K562 (cell line): ENCODE measurements around the gene SOCS6. TPM values are rescaled to one million over a fixed set of nuclear protein-coding genes. Genes with fewer than 3 reads are reported as not detected.

Experiments used
- ATAC-seq: fragments of 200-7000 bp; cut with Tn5 transposase; 3 replicates; pipeline ENCODE4 v1.9.1; 2020; ENCODE audit warnings: moderate library complexity
- BruUV-seq: library from RNA; stranded (reverse); fragments of 400-500 nt; replicated peaks from 2 replicates; lab custom pipeline; 2021; lab: Mats Ljungman, UMichigan
- CTCF ChIA-PET: fragments of 300-600 bp; formaldehyde crosslinking; extraction: SDS; loops from one replicate; lab custom pipeline; 2021; ENCODE audit warnings: low intra/inter-chr PET ratio; lab: Yijun Ruan, JAX
- POLR2A ChIA-PET: fragments of 300-600, 350-650 bp; sonication (Branson Sonifier 250); formaldehyde crosslinking; extraction: SDS; loops from one replicate; lab custom pipeline; 2021; ENCODE audit warnings: antibody characterized with exemption, inconsistent platforms; lab: Yijun Ruan, JAX
- DNase-seq, 4 experiments: peaks; one replicate each; pipeline versions ENCODE4 v3.0.0 to v3.0.0-alpha.2; 2011 to 2018; ENCODE audit warnings: low spot score in 3 of 4, mixed read lengths in 3 of 4; ENCODE audit errors: extremely low read depth in 1 of 4
- FAIRE-seq: peaks from 2 replicates; lab custom pipeline; 2011; peaks lifted over from hg19 to GRCh38; lab: Jason Lieb, UNC
- H2AFZ ChIP-seq: 2 replicates; pipeline ENCODE4 v1.6.0; 2011; ENCODE audit warnings: low read depth, low read length, control low read depth, inconsistent platforms
- H3K27ac ChIP-seq: fragments of 200-600 bp; 3 replicates; pipeline ENCODE4 v1.8.0; 2011; ENCODE audit warnings: low read depth, mild to moderate bottlenecking, control low read depth, inconsistent platforms, low read length, moderate library complexity, mixed read lengths; ENCODE audit errors: extremely low read depth
- H3K27me3 ChIP-seq, 2 experiments: fragments of 300-600 bp in 1 of 2; 2 replicates in 1 of 2; 3 replicates in 1 of 2; pipeline versions ENCODE4 v1.6.0 to v1.8.0; 2011; ENCODE audit warnings: inconsistent platforms in 2 of 2, low read length in 2 of 2, mild to moderate bottlenecking in 1 of 2, mixed read lengths in 1 of 2, moderate library complexity in 1 of 2; ENCODE audit not compliant: control insufficient read depth in 2 of 2, insufficient read depth in 2 of 2
- H3K36me3 ChIP-seq: fragments of 300-600 bp; 3 replicates; pipeline ENCODE4 v1.8.0; 2011; ENCODE audit warnings: mild to moderate bottlenecking, low read length, inconsistent platforms; ENCODE audit not compliant: control insufficient read depth, insufficient read depth
- H3K4me1 ChIP-seq, 2 experiments: fragments of 200-600 bp in 1 of 2; replicated peaks in 1 of 2; 2 replicates in 1 of 2; 3 replicates in 1 of 2; pipeline versions ENCODE4 v1.5.1 to v1.8.0; 2011; ENCODE audit warnings: inconsistent platforms in 2 of 2, low read length in 2 of 2, mild to moderate bottlenecking in 1 of 2, mixed read lengths in 1 of 2, moderate library complexity in 1 of 2; ENCODE audit not compliant: control insufficient read depth in 2 of 2, insufficient read depth in 2 of 2
- H3K4me2 ChIP-seq: 2 replicates; pipeline ENCODE4 v1.6.1; 2011; ENCODE audit warnings: low read length, control low read depth, inconsistent platforms, mixed read lengths; ENCODE audit not compliant: insufficient read depth
- H3K4me3 ChIP-seq: fragments of 200-600 bp; sonication (generic), shearing (Covaris generic); 2 replicates; pipeline ENCODE4 v1.5.1; 2016; ENCODE audit warnings: control low read depth, inconsistent platforms
- H3K79me2 ChIP-seq: fragments of 200-600 bp; 3 replicates; pipeline ENCODE4 v1.8.0; 2011; ENCODE audit warnings: low read length, inconsistent platforms; ENCODE audit not compliant: control insufficient read depth, insufficient read depth
- H3K9ac ChIP-seq, 2 experiments: 2 replicates each; pipeline versions ENCODE4 v1.6.0 to v1.6.1; 2011; ENCODE audit warnings: low read depth in 2 of 2, low read length in 2 of 2, control low read depth in 1 of 2, inconsistent platforms in 1 of 2, mild to moderate bottlenecking in 1 of 2, mixed read lengths in 1 of 2; ENCODE audit not compliant: insufficient read depth in 1 of 2
- H3K9me1 ChIP-seq: one replicate; pipeline ENCODE4 v1.6.0; 2011; ENCODE audit warnings: inconsistent platforms, mild to moderate bottlenecking, low read length, moderate library complexity; ENCODE audit not compliant: control insufficient read depth, insufficient read depth
- H3K9me3 ChIP-seq: replicated peaks from 2 replicates; pipeline ENCODE4 v1.5.1; 2011; ENCODE audit warnings: low read depth, low read length, inconsistent platforms; ENCODE audit not compliant: control insufficient read depth, insufficient read depth
- H4K20me1 ChIP-seq: replicated peaks from 2 replicates; pipeline ENCODE4 v1.6.1; 2011; ENCODE audit warnings: low read length, inconsistent platforms, mixed read lengths; ENCODE audit not compliant: control insufficient read depth, insufficient read depth
- ARID3A ChIP-seq: IDR thresholded peaks from 2 replicates; pipeline ENCODE4 v1.6.1; 2012; ENCODE audit warnings: low read depth, low read length, improper control_type of control experiment, borderline replicate concordance
- CREB1 ChIP-seq, 2 experiments: sonication (generic) in 1 of 2; formaldehyde crosslinking in 1 of 2; IDR thresholded peaks; 2 replicates each; pipeline versions ENCODE4 v1.6.1 to v1.8.0; 2012 to 2022; ENCODE audit warnings: inconsistent platforms in 1 of 2, mild to moderate bottlenecking in 1 of 2, missing genetic modification reagents in 1 of 2, moderate library complexity in 1 of 2
- MEIS2 ChIP-seq: fragments of 450-650 bp; IDR thresholded peaks from 2 replicates; pipeline ENCODE4 v1.6.1; 2014; ENCODE audit warnings: mild to moderate bottlenecking; ENCODE audit not compliant: partially characterized antibody
- RNF2 ChIP-seq: sonication (generic); IDR thresholded peaks from 2 replicates; pipeline ENCODE4 v1.6.1; 2016
- SAP30 ChIP-seq: fragments of 200-600 bp; sonication (generic); IDR thresholded peaks from 2 replicates; pipeline ENCODE4 v1.6.1; 2012; ENCODE audit warnings: borderline replicate concordance, low read depth, mild to moderate bottlenecking, moderate library complexity, low read length, control low read depth, inconsistent platforms; ENCODE audit not compliant: insufficient read depth, poor library complexity, severe bottlenecking
- TBL1XR1 ChIP-seq, 2 experiments: IDR thresholded peaks; 2 replicates each; pipeline ENCODE4 v1.6.1; 2012; ENCODE audit warnings: improper control_type of control experiment in 2 of 2, low read length in 2 of 2, mild to moderate bottlenecking in 1 of 2
- TFAP4 ChIP-seq: sonication (generic); formaldehyde crosslinking; IDR thresholded peaks from 2 replicates; pipeline ENCODE4 v1.8.0; 2022; ENCODE audit warnings: missing genetic modification reagents, mild to moderate bottlenecking, moderate library complexity, borderline replicate concordance
- WGBS: fragments of 100-300 bp; shearing (Covaris generic); methylation state at CpG from one replicate; pipeline ENCODE4 v1.1.6; 2016; ENCODE audit warnings: low coverage, mixed read lengths; ENCODE audit not compliant: insufficient coverage; ENCODE audit errors: missing lambda C conversion rate; 5-methylcytosine and 5-hydroxymethylcytosine counted together
- in situ Hi-C: fragments of 300-500 bp; cut with MboI; formaldehyde crosslinking; loops from 4 replicates; pipeline ENCODE4 v1.15.0; 2018; ENCODE audit warnings: inconsistent platforms, mixed read lengths
- intact Hi-C: fragments of 100-400 bp; cut with micrococcal nuclease; formaldehyde crosslinking; loops from 2 replicates; pipeline ENCODE4 v1.14.2; 2022
- polyA plus RNA-seq, 8 experiments: library from polyadenylated mRNA; depleted of rRNA in 4 of 8; stranded (reverse) in 5 of 8; unstranded in 3 of 8; fragments of >200 nt; fragmentation: Nextera tagmentation in 2 of 8; fragmentation: Illumina TruSeq in 1 of 8; extraction: Ambion mirVana in 2 of 8; extraction: Trizol in 1 of 8; gene quantifications; 2 replicates each; pipeline versions ENCODE4 v1.2.1 to v1.2.3, GENCODE V29; 2011 to 2014; ENCODE audit warnings: inconsistent platforms in 1 of 8, missing spikeins in 1 of 8
- total RNA-seq, 7 experiments: library from RNA; depleted of rRNA in 6 of 7; stranded (reverse); fragments of >200 nt in 6 of 7; fragmentation: Illumina TruSeq in 2 of 7; extraction: Trizol in 2 of 7; gene quantifications; 2 replicates each; pipeline versions ENCODE4 v1.2.1 to v1.2.3, GENCODE V29; 2011 to 2021; ENCODE audit warnings: low replicate concordance in 1 of 7
- TF ChIP-seq, protein P1 (sequence below): fragments of 250-450 bp; sonication (Bioruptor Pico); IDR thresholded peaks from 2 replicates; pipeline ENCODE4 v1.5.0; 2021

SOCS6 gene
- total and polyA plus RNA-seq, 9 of the 15 experiments (the other 6 are each of a cell fraction or from before 2014, with no cell fraction given) = 2.5 to 7.1 (median 5.6) TPM

DNA sequence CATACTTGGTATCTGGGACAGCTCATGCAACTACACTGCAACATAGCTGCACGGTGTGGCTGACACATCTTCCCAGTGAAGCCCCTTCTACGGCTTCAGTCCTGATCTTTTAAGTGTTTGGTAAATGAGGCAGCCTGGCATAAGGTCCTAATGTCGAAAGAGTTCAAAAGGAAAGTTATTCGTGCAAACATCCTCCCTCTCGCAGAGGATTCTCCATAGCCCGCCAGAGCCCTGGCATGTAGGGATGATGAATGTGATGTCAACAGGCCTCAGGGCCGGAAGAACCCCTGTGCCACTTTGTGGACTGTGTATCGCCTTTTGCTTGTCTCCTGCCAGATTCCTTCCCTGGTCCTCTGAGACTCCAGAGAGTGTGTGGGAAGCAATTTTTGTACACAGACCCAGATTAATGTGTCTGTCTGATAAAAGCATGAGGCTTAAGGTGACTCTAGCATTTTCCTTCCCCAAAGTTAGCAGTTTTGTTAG is 88.5 kb downstream of the SOCS6 start:
- BruUV-seq = no TSS peak
- Histone ChIP-seq H3K4me1 (peaks cover 7 to 17% of the 10 kb centered on the region in 2 experiments; a peak in 3 of 5 replicates), H3K9me1 (no peaks in the 10 kb centered on the region), H3K27ac (peak overlapping the region; percentile 64; the same call in 2 of the 3 replicates), H3K4me2 (peak overlapping the region; percentile 68; the same call in 1 of the 2 replicates), H3K27me3 (no peaks in the 10 kb centered on the region), H2AFZ (peak overlapping the region; percentile 86), H3K9ac (0 out of 4 replicates have a peak overlapping the region, but pooled peaks of 1 of the 2 experiments have one; percentile 20), H4K20me1 (no peaks in the 10 kb centered on the region), H3K4me3 (no peak overlapping the region), H3K36me3 (no peaks in the 10 kb centered on the region), H3K79me2 (no peaks in the 10 kb centered on the region), H3K9me3 (no peaks in the 10 kb centered on the region)
- intact Hi-C loops (no loop called here), in situ Hi-C loops (no loop called here)
- ChIA-PET POLR2A (interaction anchor here (0.8 to 1.5 kb wide), 2 partner anchors 8 to 1209 kb away, joined by 4 to 6 read pairs; no protein-coding TSS in a partner anchor), CTCF (no interaction called here)
- 85% methylated on average over 7 of the region's 8 CpGs for WGBS
- TF ChIP-seq CREB1 (IDR thresholded peaks at IDR 0.05) (no peak), CREB1 (CRISPR knock-in tag; IDR thresholded peaks at IDR 0.05) (no peak)
- ATAC-seq (no peak), DNase-seq (no peak), FAIRE-seq (no peak)

DNA sequence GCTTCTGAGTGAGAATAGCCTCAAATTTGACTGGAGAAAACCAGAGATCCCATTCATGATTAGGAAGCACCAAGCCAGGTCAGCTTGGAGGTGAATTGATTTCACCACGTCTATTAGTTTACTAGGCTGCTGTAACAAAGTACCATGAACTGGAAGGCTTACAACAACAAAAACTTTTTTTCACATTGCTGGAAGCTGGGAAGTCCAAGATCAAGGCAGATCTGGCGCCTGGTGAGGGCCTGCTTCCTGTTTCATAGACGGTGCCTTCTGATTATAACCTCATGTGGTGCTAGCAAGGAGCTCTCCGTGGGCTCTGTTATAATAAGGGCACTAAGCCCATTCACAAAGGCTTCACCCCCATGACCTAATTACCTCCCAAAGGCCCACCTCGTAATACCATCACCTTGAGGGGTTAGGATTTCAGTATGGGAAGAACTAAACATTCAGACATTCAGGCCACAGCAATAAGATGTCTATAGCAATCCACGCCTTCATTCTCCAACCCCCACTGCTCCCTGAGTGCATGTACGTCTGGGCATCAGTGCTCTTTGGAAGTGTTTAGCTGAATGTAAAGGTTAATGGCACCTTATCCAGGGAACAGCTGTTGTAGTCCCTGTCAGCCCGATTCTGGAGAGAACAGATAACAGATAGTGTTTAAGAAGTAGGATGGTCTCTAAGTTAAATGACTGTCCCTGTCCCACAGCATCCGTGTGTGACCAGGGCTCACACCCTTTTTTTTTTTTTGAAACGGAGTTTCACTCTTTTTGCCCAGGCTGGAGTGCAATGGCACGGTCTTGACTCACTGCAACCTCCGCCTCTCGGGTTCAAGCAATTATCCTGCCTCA is 89.2 kb downstream of the SOCS6 start:
- no peaks in the 10 kb centered on the region for H3K9me1 ChIP-seq
- BruUV-seq = no TSS peak
- peak; percentile 94 for FAIRE-seq
- peak overlapping the region; percentile 86 for H2AFZ ChIP-seq
- H3K27ac ChIP-seq = peak overlapping the region; percentile 64
- WGBS = 3% methylated on average over 11 of the region's 13 CpGs
- H3K36me3 ChIP-seq = no peaks in the 10 kb centered on the region
- ATAC-seq = peak; percentile 83
- in situ Hi-C loops (no loop called here), intact Hi-C loops (no loop called here)
- H3K4me2 ChIP-seq = peak overlapping the region; percentile 68
- POLR2A ChIA-PET = interaction anchor here (1.5 kb wide), 1 partner anchor 9 kb away, joined by 6 read pairs; no protein-coding TSS in a partner anchor
- no peaks in the 10 kb centered on the region for H3K9me3 ChIP-seq
- no peaks in the 10 kb centered on the region for H3K79me2 ChIP-seq
- H3K4me3 ChIP-seq = no peak overlapping the region
- H3K27me3 ChIP-seq = no peaks in the 10 kb centered on the region
- peak; percentile 46 to 84 (median 66) for DNase-seq
- peaks cover 7 to 16% of the 10 kb centered on the region in 2 experiments; a peak in 3 of 5 replicates for H3K4me1 ChIP-seq
- peak overlapping the region in 1 of 2 experiments; percentile 20; a peak in 1 of 4 replicates for H3K9ac ChIP-seq
- no peaks in the 10 kb centered on the region for H4K20me1 ChIP-seq
- CTCF ChIA-PET = no interaction called here
- TF ChIP-seq ARID3A = 0 out of 2 replicates have a peak, but pooled peaks have one; percentile 13
- peak; percentile 67 for TF ChIP-seq TFAP4
- TF ChIP-seq RNF2 = no peak
- TF ChIP-seq, protein P1, sequence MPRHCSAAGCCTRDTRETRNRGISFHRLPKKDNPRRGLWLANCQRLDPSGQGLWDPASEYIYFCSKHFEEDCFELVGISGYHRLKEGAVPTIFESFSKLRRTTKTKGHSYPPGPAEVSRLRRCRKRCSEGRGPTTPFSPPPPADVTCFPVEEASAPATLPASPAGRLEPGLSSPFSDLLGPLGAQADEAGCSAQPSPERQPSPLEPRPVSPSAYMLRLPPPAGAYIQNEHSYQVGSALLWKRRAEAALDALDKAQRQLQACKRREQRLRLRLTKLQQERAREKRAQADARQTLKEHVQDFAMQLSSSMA (CRISPR knock-in tag) = no peak
- no peak for TF ChIP-seq SAP30
- peak; percentile 51 for TF ChIP-seq MEIS2
- TF ChIP-seq TBL1XR1 (IDR thresholded peaks at IDR 0.05; ENCODE audit: low read length in 2 of 2) = peak in 1 of 2 experiments; percentile 51; a peak in 1 of 4 replicates
